Endothelial cell (in vitro differentiated cells): ENCODE data around the gene FBXW11. TPM values are rescaled to one million over a fixed set of nuclear protein-coding genes. Genes with fewer than 3 reads are reported as not detected.

Experiments used
- DNase-seq: peaks from one replicate; pipeline ENCODE4 v3.0.0; 2021; ENCODE audit warnings: low spot score
- H3K27ac Mint-ChIP-seq: one replicate; pipeline ENCODE4 v1.8.0; 2021; ENCODE audit warnings: mixed read lengths, inconsistent platforms; ENCODE audit not compliant: unreplicated experiment
- H3K27me3 Mint-ChIP-seq: one replicate; pipeline ENCODE4 v1.8.0; 2021; ENCODE audit warnings: mild to moderate bottlenecking, moderate library complexity, mixed read lengths, inconsistent platforms; ENCODE audit not compliant: unreplicated experiment
- H3K36me3 Mint-ChIP-seq: one replicate; pipeline ENCODE4 v1.8.0; 2021; ENCODE audit warnings: mild to moderate bottlenecking, low read depth, mixed read lengths, inconsistent platforms; ENCODE audit not compliant: unreplicated experiment
- H3K4me1 Mint-ChIP-seq: one replicate; pipeline ENCODE4 v1.8.0; 2021; ENCODE audit warnings: mild to moderate bottlenecking, mixed read lengths, inconsistent platforms; ENCODE audit not compliant: unreplicated experiment
- H3K4me3 Mint-ChIP-seq: one replicate; pipeline ENCODE4 v1.8.0; 2021; ENCODE audit warnings: mild to moderate bottlenecking, mixed read lengths, inconsistent platforms; ENCODE audit not compliant: unreplicated experiment
- H3K9me3 Mint-ChIP-seq: one replicate; pipeline ENCODE4 v1.8.0; 2021; ENCODE audit warnings: mixed read lengths, inconsistent platforms; ENCODE audit not compliant: unreplicated experiment
- total RNA-seq: library from RNA; stranded (reverse); fragmentation: NEBNext Ultra II Directional; extraction: Animal tissue kit (Norgen Biotek cat#: 25700); gene quantifications from one replicate; pipeline ENCODE4 v1.2.1, GENCODE V29; 2021; ENCODE audit not compliant: unreplicated experiment
- TF ChIP-seq, protein P1 (sequence below): fragments of 200-600 bp; sonication (generic); IDR thresholded peaks from one replicate; pipeline ENCODE4 v1.5.0; 2021; ENCODE audit warnings: antibody characterized with exemption; ENCODE audit not compliant: unreplicated experiment

The FBXW11 gene
- total RNA-seq, 1 donor from 2014 or later: 62.0 TPM

- Mint-ChIP-seq H3K27me3 (peaks cover 1% of the 10 kb centered on the region), H3K27ac (no peak overlapping the region), H3K36me3 (peaks cover 21% of the 10 kb centered on the region), H3K4me3 (no peak overlapping the region), H3K4me1 (no peaks in the 10 kb centered on the region), H3K9me3 (no peaks in the 10 kb centered on the region)
- DNase-seq: no peak
- TF ChIP-seq, protein P1, sequence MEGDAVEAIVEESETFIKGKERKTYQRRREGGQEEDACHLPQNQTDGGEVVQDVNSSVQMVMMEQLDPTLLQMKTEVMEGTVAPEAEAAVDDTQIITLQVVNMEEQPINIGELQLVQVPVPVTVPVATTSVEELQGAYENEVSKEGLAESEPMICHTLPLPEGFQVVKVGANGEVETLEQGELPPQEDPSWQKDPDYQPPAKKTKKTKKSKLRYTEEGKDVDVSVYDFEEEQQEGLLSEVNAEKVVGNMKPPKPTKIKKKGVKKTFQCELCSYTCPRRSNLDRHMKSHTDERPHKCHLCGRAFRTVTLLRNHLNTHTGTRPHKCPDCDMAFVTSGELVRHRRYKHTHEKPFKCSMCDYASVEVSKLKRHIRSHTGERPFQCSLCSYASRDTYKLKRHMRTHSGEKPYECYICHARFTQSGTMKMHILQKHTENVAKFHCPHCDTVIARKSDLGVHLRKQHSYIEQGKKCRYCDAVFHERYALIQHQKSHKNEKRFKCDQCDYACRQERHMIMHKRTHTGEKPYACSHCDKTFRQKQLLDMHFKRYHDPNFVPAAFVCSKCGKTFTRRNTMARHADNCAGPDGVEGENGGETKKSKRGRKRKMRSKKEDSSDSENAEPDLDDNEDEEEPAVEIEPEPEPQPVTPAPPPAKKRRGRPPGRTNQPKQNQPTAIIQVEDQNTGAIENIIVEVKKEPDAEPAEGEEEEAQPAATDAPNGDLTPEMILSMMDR: no peak
Measured at GRCh38 chr5:171852255-171852681, 154.2 kb downstream of the FBXW11 start.

GRCh38 chr5:171851251-171851650, 155.2 kb downstream of the FBXW11 start:
- no peaks in the 10 kb centered on the region for H3K4me1 Mint-ChIP-seq
- H3K27me3 Mint-ChIP-seq: peaks cover 1% of the 10 kb centered on the region
- H3K36me3 Mint-ChIP-seq: peaks cover 16% of the 10 kb centered on the region
- no peak overlapping the region for H3K27ac Mint-ChIP-seq
- TF ChIP-seq, protein P1: no peak
- H3K4me3 Mint-ChIP-seq: no peak overlapping the region
- DNase-seq: no peak
- no peaks in the 10 kb centered on the region for H3K9me3 Mint-ChIP-seq

- Mint-ChIP-seq H3K36me3 (peaks cover 15% of the 10 kb centered on the region), H3K4me3 (no peak overlapping the region), H3K27me3 (no peaks in the 10 kb centered on the region), H3K27ac (no peak overlapping the region), H3K4me1 (no peaks in the 10 kb centered on the region), H3K9me3 (no peaks in the 10 kb centered on the region)
- TF ChIP-seq, protein P1: no peak
- DNase-seq: peak; percentile 28
Measured at GRCh38 chr5:171850324-171850947, 156.0 kb downstream of the FBXW11 start.

- H3K27ac Mint-ChIP-seq: no peak overlapping the region
- no peak for DNase-seq
- TF ChIP-seq, protein P1: no peak
- no peaks in the 10 kb centered on the region for H3K9me3 Mint-ChIP-seq
- H3K4me3 Mint-ChIP-seq: no peak overlapping the region
- H3K4me1 Mint-ChIP-seq: no peaks in the 10 kb centered on the region
- H3K36me3 Mint-ChIP-seq: peaks cover 15% of the 10 kb centered on the region
- H3K27me3 Mint-ChIP-seq: no peaks in the 10 kb centered on the region
Measured at GRCh38 chr5:171849585-171850323, 156.7 kb downstream of the FBXW11 start.

- H3K36me3 Mint-ChIP-seq: peaks cover 9% of the 10 kb centered on the region
- H3K27me3 Mint-ChIP-seq: no peaks in the 10 kb centered on the region
- no peak for DNase-seq
- no peaks in the 10 kb centered on the region for H3K4me1 Mint-ChIP-seq
- H3K9me3 Mint-ChIP-seq: no peaks in the 10 kb centered on the region
- TF ChIP-seq, protein P1: no peak
- H3K27ac Mint-ChIP-seq: no peak overlapping the region
- H3K4me3 Mint-ChIP-seq: no peak overlapping the region
Measured at GRCh38 chr5:171848911-171849520, 157.4 kb downstream of the FBXW11 start.
